Mucosa of descending colon (tissue), 3 donors: Measurements from ENCODE around the gene ITPKA. TPM values are rescaled to one million over a fixed set of nuclear protein-coding genes. Genes with fewer than 3 reads are reported as not detected.

Experiments used
- ATAC-seq: fragments of 200-7000 bp; cut with Tn5 transposase; one replicate; pipeline ENCODE4 v1.9.1; 2020; ENCODE audit warnings: mild to moderate bottlenecking, moderate library complexity
- DNase-seq, 3 donors: peaks; one replicate each; pipeline ENCODE4 v3.0.0-alpha.2; 2020
- H3K36me3 ChIP-seq: fragments of 200-600 bp; one replicate; pipeline ENCODE4 v1.8.0; 2021; ENCODE audit warnings: low read depth, mild to moderate bottlenecking
- H3K4me1 ChIP-seq: fragments of 200-600 bp; one replicate; pipeline ENCODE4 v1.8.0; 2021; ENCODE audit warnings: low read depth, mild to moderate bottlenecking
- H3K4me3 ChIP-seq: fragments of 200-600 bp; one replicate; pipeline ENCODE4 v1.8.0; 2021; ENCODE audit warnings: mild to moderate bottlenecking
- H3K9me3 ChIP-seq: fragments of 200-600 bp; one replicate; pipeline ENCODE4 v1.8.0; 2021; ENCODE audit warnings: mild to moderate bottlenecking
- intact Hi-C, 2 donors: fragments of 100-400 bp; cut with DNase I in 1 of 2; cut with micrococcal nuclease in 1 of 2; formaldehyde crosslinking; loops; one replicate each; pipeline versions ENCODE4 v1.11.0 to v1.11.1; 2022; cut with DNase I, micrococcal nuclease
- total RNA-seq, 3 donors: library from RNA; stranded (reverse); fragmentation: NEBNext Ultra II Directional in 2 of 3; extraction: Animal tissue kit (Norgen Biotek cat#: 25700) in 2 of 3; gene quantifications; one replicate each; pipeline versions ENCODE4 v1.2.1 to v1.2.4, GENCODE V29; 2021 to 2023
- TF ChIP-seq, protein P1 (sequence below): fragments of 200-600 bp; IDR thresholded peaks from one replicate; pipeline ENCODE4 v1.8.0; 2022; ENCODE audit warnings: antibody characterized with exemption, mild to moderate bottlenecking
- donor health status: DM: no; HTN: no; CAD: no; lungs with moderate emphysema.
- donor health status: DM: no; HTN: no; CAD: no.
- donor health status: DM: no; HTN: yes; CAD: no.

Gene ITPKA
- total RNA-seq, 3 donors from 2014 or later, result 18.3 to 57.5 (median 29.5) TPM

DNA sequence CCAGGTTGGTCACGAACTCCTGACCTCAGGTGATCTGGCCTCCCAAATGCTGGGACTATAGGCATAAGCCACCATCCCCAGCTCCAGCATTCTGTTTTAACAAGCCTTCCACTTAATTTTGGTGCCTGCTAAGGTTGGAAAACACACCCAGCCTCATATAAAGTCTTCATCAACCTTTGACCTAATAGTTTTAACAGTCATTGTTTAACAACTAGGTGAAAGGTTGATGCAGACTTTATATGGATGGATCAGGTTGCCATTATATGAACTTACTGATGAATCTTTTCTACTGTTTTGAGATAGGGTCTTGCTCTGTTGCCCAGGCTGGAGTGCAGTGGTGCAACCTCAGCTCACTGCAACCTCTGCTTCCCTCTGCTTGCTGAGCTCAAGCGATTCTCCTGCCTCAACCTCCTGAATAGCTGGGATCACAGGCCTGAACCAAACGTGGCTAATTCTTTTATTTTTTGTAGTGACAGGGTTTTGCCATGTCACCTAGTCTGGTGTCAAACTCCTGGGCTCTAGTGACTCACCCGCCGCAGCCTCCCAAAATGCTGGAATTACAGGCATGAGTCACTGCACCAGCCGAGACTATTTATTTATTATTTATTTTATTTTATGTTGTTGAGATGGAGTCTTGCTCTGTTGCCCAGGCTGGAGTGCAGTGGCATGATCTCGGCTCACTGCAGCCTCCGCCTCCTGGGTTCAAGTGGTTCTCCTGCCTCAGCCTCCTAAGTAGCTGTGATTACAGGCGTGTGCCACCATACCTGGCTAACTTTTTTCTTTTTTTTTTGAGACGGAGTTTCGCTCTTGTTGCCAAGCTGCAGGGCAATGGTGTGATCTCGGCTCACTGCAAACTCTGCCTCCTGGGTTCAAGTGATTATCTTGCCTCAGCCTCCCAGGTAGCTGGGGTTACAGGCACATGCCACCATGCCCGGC is 53.4 kb downstream of the ITPKA start:
- no peak for ATAC-seq
- no peaks in the 10 kb centered on the region for H3K36me3 ChIP-seq
- intact Hi-C loops, result no loop called here
- no peaks in the 10 kb centered on the region for H3K9me3 ChIP-seq
- no peak overlapping the region for H3K4me3 ChIP-seq
- peaks cover 11% of the 10 kb centered on the region for H3K4me1 ChIP-seq
- TF ChIP-seq, protein P1, sequence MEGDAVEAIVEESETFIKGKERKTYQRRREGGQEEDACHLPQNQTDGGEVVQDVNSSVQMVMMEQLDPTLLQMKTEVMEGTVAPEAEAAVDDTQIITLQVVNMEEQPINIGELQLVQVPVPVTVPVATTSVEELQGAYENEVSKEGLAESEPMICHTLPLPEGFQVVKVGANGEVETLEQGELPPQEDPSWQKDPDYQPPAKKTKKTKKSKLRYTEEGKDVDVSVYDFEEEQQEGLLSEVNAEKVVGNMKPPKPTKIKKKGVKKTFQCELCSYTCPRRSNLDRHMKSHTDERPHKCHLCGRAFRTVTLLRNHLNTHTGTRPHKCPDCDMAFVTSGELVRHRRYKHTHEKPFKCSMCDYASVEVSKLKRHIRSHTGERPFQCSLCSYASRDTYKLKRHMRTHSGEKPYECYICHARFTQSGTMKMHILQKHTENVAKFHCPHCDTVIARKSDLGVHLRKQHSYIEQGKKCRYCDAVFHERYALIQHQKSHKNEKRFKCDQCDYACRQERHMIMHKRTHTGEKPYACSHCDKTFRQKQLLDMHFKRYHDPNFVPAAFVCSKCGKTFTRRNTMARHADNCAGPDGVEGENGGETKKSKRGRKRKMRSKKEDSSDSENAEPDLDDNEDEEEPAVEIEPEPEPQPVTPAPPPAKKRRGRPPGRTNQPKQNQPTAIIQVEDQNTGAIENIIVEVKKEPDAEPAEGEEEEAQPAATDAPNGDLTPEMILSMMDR, result no peak
- DNase-seq, result no peak

DNA sequence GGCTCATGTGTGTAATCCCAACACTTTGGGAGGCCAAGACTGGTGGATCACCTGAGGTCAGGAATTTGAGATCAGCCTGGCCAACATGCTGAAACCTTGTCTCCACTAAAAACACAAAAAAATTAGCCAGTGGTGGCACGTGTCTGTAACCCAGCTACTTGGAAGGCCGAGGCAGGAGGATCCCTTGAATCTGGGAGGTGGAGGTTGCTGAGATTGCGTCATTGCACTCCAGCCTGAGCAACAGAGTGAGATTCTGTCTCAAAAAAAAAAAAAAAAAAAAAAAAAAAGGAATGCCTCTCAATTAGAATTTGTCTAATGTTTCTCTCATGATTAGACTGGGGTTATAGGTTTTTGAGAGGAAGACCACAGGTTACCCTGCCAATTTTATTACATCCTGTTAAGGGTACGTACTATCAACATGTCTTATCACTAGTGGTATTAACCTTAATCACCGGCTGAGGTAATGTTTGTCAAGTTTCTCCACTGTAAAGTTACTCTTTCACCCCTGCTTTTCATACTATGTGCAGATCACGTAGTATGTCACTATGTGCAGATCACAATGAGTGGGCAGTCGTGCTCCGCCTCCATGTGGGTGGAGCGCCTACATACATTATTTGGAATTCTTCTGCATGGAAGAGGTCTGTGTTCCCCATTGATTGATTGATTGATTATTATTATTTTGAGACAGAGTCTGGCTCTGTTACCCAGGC is 56.5 kb downstream of the ITPKA start:
- Histone ChIP-seq H3K36me3 (no peaks in the 10 kb centered on the region), H3K4me1 (no peaks in the 10 kb centered on the region), H3K9me3 (no peaks in the 10 kb centered on the region), H3K4me3 (no peak overlapping the region)
- intact Hi-C loops, result no loop called here
- DNase-seq, result no peak
- ATAC-seq, result no peak
- TF ChIP-seq, protein P1, result no peak

Other genes starting within 250 kb of the ITPKA start
- 1 to 10 TPM; 1.5 to 7.1 (median 1.5) TPM for gene OIP5, start 161.3 kb upstream of the ITPKA start, total RNA-seq
- gene NUSAP1, start 161.0 kb upstream of the ITPKA start, total RNA-seq, result 10 to 100 TPM in 1 of 3 donors, 1 to 10 TPM in 2; 3.8 to 31.5 (median 8.3) TPM
- 10 to 100 TPM; 11.9 to 14.0 (median 12.1) TPM for gene NDUFAF1, start 91.4 kb upstream of the ITPKA start, total RNA-seq
- gene RTF1, start 76.8 kb upstream of the ITPKA start, total RNA-seq, result 10 to 100 TPM; 26.4 to 50.2 (median 33.1) TPM
- gene LTK, start 20.0 kb downstream of the ITPKA start, total RNA-seq, result 10 to 100 TPM in 2 of 3 donors, 1 to 10 TPM in 1; 5.5 to 23.3 (median 13.3) TPM
- gene RPAP1, start 50.4 kb downstream of the ITPKA start, total RNA-seq, result 10 to 100 TPM; 25.1 to 32.7 (median 27.2) TPM
- gene TYRO3, start 65.3 kb downstream of the ITPKA start, total RNA-seq, result 1 to 10 TPM; 1.9 to 8.5 (median 2.3) TPM
- gene MGA, start 166.5 kb downstream of the ITPKA start, total RNA-seq, result 10 to 100 TPM; 29.1 to 50.5 (median 29.2) TPM